ENCODE measurements around the gene PLXDC1.
"Not testable (repeated sequence)": the region's sequence is repeated elsewhere in the genome, so short reads cannot be mapped to it uniquely, and the experiment has no call there.

PLXDC1 gene

GRCh38 chr17:39123627-39124026 is 27.8 kb downstream of the PLXDC1 start:
- DNase-seq (ENCODE audit: extremely low read depth, low read depth), result no peak
- TF ChIP-seq CTCF (IDR thresholded peaks at IDR 0.05; ENCODE audit: low read depth, low read length, missing control alignments), result no peak
- H3K4me3 ChIP-seq (replicated peaks; ENCODE audit: low read depth, low read length), result no peak overlapping the region

- no peak for DNase-seq (ENCODE audit: extremely low read depth, low read depth)
- no peak overlapping the region for H3K4me3 ChIP-seq (replicated peaks; ENCODE audit: low read depth, low read length)
- no peak for TF ChIP-seq CTCF (IDR thresholded peaks at IDR 0.05; ENCODE audit: low read depth, low read length, missing control alignments)
Measured at GRCh38 chr17:39122991-39123390, 28.4 kb downstream of the PLXDC1 start.

GRCh38 chr17:39121919-39122318 is 29.5 kb downstream of the PLXDC1 start:
- not testable (repeated sequence) for DNase-seq (ENCODE audit: extremely low read depth, low read depth); H3K4me3 ChIP-seq (replicated peaks; ENCODE audit: low read depth, low read length)

- TF ChIP-seq CTCF (IDR thresholded peaks at IDR 0.05; ENCODE audit: low read depth, low read length, missing control alignments), result no peak
- no peak overlapping the region for H3K4me3 ChIP-seq (replicated peaks; ENCODE audit: low read depth, low read length)
- no peak for DNase-seq (ENCODE audit: extremely low read depth, low read depth)
Measured at GRCh38 chr17:39118674-39119419, 32.6 kb downstream of the PLXDC1 start.

GRCh38 chr17:39116224-39116623 is 35.2 kb downstream of the PLXDC1 start:
- no peak for TF ChIP-seq CTCF (IDR thresholded peaks at IDR 0.05; ENCODE audit: low read depth, low read length, missing control alignments)
- H3K4me3 ChIP-seq (replicated peaks; ENCODE audit: low read depth, low read length), result no peak overlapping the region
- DNase-seq (ENCODE audit: extremely low read depth, low read depth), result no peak

- no peak for TF ChIP-seq CTCF (IDR thresholded peaks at IDR 0.05; ENCODE audit: low read depth, low read length, missing control alignments)
- DNase-seq (ENCODE audit: extremely low read depth, low read depth), result no peak
- no peak overlapping the region for H3K4me3 ChIP-seq (replicated peaks; ENCODE audit: low read depth, low read length)
Measured at GRCh38 chr17:39115135-39115534, 36.3 kb downstream of the PLXDC1 start.

GRCh38 chr17:39114723-39115122 is 36.7 kb downstream of the PLXDC1 start:
- H3K4me3 ChIP-seq (replicated peaks; ENCODE audit: low read depth, low read length), result no peak overlapping the region
- TF ChIP-seq CTCF (IDR thresholded peaks at IDR 0.05; ENCODE audit: low read depth, low read length, missing control alignments), result no peak
- DNase-seq (ENCODE audit: extremely low read depth, low read depth), result no peak

Data from HFF-Myc (cell line).